GM12801 (cell line): Measurements from ENCODE around the gene MICU1.

ENCODE experiments used
- CTCF ChIP-seq: IDR thresholded peaks from one replicate; pipeline ENCODE4 v1.5.1; 2011; ENCODE audit warnings: control low read depth; ENCODE audit not compliant: insufficient read length; ENCODE audit errors: extremely low read depth

Gene MICU1

GRCh38 chr10:72502581-72502980 is 123.3 kb downstream of the MICU1 start:
- TF ChIP-seq CTCF: no peak

GRCh38 chr10:72499701-72500100 is 126.2 kb downstream of the MICU1 start:
- no peak for TF ChIP-seq CTCF

GRCh38 chr10:72490951-72491350 is 134.9 kb downstream of the MICU1 start:
- TF ChIP-seq CTCF: no peak

- TF ChIP-seq CTCF: no peak
Observed at GRCh38 chr10:72487521-72487920, 138.4 kb downstream of the MICU1 start.

GRCh38 chr10:72487116-72487515 is 138.8 kb downstream of the MICU1 start:
- TF ChIP-seq CTCF: no peak

GRCh38 chr10:72485701-72486100 is 140.2 kb downstream of the MICU1 start:
- TF ChIP-seq CTCF: no peak

- TF ChIP-seq CTCF: no peak
Observed at GRCh38 chr10:72484521-72484920, 141.4 kb downstream of the MICU1 start.

- TF ChIP-seq CTCF: no peak
Observed at GRCh38 chr10:72483471-72483870, 142.4 kb downstream of the MICU1 start.
